ENCODE measurements around the gene NCAM1.

- TF ChIP-seq CTCF (IDR thresholded peaks at IDR 0.05), result peak; percentile 74 to 92 (median 84)
- no peak for TF ChIP-seq POLR2A (IDR thresholded peaks at IDR 0.05)
These were observed 328.4 kb downstream of the NCAM1 start for GRCh38 chr11:113289431-113290187.
